Measurements from ENCODE around the gene RANBP10.
"Not testable (repeated sequence)": the region's sequence is repeated elsewhere in the genome, so short reads cannot be mapped to it uniquely, and the experiment has no call there.

RANBP10 gene

DNA sequence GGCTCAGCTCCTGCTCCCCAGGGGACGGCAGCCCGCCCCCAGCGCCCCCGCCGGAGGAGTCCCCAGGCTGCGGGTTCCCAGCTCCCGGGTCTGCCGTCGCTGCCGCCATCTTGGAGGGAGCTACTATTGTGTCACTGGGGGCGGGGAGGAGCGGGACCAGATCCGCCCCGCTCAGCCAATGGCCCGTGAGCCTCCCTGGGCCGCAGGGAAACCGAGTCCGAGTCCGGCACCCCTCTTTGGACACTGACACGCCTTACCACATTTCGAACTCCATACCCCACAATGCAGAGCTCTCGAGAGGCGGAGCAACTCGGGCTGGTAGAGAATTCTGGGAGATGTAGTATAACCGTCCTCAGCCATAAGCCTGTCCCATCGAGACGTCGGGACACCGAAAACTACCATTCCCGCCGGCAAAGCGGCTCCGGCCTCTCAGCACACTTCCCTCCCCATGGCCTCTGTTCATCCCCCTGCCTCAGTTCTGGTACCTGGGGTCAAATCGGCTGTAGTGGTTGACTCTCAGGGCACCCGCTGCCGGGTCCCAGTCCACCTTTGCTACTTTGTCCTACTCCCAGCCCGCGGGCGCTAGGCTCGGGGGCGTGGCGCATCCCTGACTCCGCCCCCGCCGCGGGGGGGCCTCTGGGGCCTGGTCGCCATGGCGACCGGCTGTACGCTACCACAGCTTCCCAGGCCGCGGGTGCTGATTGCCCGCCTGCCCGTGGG lies at the start of gene RANBP10, which contains the start of gene TSNAXIP1:
Gene RANBP10, minus strand, starts transcription at position 133 of the 720 bp plus-strand sequence. Its CDS starts 24 bp downstream, at position 109.
Gene TSNAXIP1, plus strand, starts transcription at position 462 of the 720 bp plus-strand sequence. CDS start 261 bp downstream, outside the sequence.
- peak; percentile 88 to 97 for DNase-seq

DNA sequence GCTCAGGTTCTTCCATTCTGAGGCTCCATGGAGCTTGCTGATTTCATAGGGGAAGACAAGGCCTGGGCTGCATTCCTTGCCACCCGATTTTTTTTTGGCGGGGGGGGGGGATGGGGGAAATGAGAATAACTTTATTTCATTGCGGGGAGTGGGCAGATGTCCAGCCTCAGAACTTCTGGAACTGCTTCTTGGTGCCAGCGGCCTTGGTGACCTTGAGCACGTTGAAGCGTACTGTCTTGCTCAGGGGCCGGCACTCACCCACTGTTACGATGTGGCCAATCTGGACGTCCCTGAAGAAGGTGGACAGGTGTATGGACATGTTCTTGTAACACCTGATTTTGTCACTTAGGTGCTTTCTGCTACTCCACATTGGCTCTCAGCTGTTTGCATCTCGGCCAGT lies 49.4 kb upstream of the RANBP10 start:
- DNase-seq: no peak

DNA sequence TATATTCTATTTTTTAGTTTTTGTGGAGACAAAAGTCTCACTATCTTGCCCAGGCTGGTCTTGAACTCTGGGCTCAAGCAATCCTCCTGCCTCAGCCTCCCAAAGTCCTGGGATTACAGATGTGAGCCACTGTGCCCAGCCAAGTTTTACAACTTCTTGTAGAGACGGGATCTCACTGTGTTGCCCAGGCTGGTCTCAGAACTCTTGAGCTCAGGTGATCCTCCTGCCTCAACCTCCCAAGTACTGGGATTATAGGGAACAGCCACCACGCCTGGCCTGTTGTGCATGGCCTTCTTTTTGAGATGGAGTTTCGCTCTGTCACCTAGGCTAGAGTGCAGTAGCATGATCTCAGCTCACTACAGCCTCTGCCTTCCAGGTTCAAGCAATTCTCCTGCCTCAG lies 47.3 kb upstream of the RANBP10 start:
- DNase-seq: no peak

DNA sequence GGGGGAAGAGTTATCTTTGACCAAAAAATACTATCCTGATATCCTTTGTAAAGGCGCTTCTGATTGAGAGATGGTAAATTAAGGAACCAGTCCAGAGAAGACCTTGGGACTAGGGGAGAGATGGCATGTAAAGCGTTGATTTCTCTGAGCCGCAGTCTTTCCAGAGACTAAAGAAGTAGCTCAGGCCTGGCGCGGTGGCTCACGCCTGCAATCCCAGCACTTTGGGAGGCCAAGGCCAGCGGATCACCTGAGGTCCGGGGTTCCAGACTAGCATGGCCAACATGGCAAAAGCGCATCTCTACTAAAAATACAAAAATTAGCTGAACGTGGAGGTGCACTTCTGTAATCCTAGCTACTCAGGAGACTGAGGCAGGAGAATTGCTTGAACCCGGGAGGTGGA lies 41.8 kb upstream of the RANBP10 start:
- DNase-seq: no peak

DNA sequence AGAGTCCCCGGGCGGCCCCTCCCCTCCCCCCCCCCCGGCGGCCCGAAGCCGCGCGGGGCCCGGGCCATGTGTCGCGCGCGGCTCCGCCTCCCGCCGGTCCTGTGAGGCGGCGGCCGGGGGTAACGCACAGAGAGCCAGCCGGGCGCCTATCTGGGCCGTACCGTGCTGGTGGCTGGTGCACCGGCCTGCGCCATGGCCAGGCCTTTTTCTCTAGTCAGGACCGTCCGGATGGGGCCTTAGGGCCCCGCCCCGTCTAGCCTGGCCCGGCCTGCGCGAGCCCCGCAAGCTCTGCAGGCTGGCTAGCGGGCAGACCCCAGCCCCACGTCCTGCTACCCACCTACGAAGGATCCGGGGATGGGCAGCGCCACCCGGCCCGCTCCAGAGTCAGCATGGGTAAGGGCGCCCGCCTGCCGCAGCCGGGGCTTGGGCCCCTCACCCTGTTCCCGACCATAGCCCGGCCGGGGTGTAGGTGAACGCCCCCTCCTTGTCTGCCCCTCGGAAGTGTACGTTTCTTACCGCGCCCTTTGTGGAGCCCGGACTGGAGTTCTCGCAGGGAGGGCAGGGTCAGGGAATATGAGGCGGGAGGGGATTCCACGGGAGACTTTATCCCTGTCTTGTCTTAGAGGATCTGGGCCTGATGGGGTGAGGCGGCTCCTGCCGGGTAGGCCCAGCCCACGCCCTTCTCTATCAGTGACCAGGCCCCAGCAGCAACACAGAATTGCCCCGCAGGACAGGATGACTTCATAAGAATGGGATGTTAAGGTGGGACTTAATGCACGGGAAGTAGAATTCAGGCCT lies 40.9 kb upstream of the RANBP10 start, which contains the start of gene CENPT:
Gene CENPT, minus strand, starts transcription at position 630 of the 798 bp plus-strand sequence. CDS start 13,834 bp downstream, outside the sequence.
- no peak for DNase-seq

DNA sequence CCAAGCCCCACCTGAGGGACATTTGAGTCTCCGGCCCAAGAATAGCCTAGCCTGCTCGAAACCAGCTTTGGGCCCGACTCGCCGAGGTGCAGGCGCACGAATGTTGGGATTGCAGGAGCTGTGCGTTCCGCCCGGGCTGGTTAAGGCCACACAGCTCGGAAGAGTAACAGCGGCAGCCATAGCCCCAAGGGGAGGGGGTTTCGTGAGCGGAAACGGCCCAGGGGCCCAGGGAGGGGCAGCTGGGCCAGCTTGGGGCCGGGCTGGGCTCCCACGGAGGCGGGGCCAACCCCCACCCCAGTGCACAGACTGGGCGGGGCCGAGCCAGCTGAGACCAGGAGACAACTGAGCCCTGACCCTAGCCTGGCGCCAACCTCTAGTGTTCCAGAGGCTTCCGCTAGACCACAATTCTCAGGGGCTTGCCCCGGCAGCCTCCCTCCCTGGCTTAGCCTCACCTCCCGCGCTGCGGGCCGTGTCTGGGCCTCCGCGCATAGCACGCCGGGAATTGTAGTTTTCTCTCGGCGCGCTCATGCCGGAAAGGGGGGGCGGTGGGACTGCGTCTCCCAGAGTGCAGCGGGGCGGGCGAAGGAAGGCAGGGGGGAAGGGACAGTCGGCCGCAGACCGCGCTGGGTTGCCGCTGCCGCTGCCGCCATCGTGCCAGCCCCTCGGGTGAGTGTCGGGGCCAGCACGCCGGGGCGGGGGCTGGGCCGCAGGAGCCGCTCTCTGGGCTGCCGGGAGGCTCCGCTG lies 40.1 kb upstream of the RANBP10 start, which contains the start of gene NUTF2:
Gene NUTF2, plus strand, starts transcription at position 614 of the 744 bp plus-strand sequence. CDS start 18,198 bp downstream, outside the sequence.
- DNase-seq: peak; percentile 84 to 94

DNA sequence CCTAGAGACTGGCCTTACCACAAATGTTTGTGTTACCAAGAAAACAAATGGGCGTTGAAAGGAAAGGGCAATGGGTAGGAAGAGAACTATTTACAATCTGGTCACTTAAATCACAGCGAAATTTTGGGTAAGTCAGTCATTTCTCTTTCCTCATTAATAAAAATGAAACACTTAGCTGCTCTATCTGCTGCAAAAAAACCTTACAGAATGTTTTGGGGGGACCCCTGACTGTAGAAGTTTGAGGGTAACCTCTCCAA lies 39.6 kb upstream of the RANBP10 start:
- DNase-seq: no peak

DNA sequence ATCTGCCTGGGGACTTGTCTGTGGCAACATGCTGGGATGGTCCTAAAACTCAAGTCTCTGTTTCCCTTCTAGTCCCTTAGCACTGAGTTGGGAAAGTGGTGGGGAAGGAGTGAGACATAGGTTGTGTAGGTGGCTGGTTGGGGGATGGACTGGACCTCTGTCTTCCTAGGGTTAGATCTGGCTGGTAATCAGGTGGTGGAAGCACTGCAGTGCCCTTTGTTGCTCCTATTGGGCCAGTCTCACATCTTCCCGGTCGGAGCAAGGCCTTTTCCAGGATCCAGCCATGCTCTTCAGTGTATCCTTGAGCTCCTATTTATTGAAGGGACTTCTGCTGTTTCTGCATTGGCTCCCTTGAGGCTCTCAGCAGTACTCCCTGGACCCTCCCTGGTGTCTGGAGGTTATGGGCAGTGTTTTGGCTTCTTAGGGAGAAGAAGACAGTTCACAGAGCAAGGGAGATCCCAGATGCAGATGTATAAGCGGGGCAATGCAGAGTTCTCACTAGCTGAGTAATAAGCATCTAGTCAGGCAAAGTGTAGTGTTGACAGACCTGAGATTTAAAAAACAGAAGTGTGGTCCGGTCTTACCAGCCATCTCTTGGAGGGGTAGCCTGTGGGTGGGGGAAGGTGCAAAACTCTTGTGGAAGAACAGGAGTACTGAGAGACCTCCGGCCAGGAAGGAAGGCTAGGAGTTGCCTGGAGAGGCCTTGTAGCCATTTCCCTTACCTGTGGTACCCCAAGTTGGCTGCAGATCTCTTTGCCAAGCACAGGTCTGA lies 39.1 kb upstream of the RANBP10 start:
- DNase-seq: peak in 1 of 2 experiments; percentile 1

DNA sequence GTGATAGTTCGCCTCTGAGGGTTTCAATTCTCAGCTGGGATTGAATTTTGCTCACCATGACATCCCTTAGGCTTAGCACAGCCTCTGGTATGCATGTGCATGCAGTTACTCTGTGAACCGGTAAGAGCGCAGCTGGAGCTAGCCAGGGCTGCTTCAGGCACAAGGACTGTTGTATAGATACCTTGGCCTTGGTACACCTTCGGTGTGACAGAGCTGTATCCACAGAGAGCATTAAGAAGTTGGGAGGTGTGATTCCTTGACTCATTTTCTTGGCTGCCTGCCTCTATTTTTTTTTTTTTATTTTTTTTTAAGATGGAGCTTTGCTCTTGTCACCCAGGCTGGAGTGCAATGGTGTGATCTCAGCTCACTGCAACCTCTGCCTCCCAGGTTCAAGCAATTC lies 38.1 kb upstream of the RANBP10 start:
- DNase-seq: no peak

DNA sequence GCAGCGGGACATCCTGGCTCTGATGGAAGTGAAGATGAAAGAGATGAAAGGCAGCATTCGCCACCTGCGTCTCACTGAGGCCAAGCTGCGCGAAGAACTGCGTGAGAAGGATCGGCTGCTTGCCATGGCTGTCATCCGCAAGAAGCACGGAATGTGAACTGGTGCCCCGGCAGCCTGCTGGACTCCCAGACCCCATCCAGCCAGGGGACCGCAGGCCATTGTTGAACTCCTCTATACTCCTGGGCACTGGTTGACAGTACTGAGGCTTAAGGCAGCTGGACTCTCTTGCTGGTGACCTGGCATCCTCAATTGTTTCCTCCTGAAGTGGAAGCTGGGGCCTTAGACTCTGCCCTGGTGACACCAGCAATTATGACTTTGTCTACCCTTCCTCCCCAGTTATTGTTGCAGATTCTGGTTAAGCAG lies 37.0 kb upstream of the RANBP10 start:
- no peak for DNase-seq

DNA sequence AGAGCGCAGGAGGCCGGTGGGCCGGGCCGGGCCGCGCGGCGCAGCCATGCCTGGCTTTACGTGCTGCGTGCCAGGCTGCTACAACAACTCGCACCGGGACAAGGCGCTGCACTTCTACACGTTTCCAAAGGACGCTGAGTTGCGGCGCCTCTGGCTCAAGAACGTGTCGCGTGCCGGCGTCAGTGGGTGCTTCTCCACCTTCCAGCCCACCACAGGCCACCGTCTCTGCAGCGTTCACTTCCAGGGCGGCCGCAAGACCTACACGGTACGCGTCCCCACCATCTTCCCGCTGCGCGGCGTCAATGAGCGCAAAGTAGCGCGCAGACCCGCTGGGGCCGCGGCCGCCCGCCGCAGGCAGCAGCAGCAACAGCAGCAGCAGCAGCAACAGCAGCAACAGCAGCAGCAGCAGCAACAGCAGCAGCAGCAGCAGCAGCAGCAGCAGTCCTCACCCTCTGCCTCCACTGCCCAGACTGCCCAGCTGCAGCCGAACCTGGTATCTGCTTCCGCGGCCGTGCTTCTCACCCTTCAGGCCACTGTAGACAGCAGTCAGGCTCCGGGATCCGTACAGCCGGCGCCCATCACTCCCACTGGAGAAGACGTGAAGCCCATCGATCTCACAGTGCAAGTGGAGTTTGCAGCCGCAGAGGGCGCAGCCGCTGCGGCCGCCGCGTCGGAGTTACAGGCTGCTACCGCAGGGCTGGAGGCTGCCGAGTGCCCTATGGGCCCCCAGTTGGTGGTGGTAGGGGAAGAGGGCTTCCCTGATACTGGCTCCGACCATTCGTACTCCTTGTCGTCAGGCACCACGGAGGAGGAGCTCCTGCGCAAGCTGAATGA lies 36.4 kb upstream of the RANBP10 start:
- DNase-seq: peak in 1 of 2 experiments; percentile 8

DNA sequence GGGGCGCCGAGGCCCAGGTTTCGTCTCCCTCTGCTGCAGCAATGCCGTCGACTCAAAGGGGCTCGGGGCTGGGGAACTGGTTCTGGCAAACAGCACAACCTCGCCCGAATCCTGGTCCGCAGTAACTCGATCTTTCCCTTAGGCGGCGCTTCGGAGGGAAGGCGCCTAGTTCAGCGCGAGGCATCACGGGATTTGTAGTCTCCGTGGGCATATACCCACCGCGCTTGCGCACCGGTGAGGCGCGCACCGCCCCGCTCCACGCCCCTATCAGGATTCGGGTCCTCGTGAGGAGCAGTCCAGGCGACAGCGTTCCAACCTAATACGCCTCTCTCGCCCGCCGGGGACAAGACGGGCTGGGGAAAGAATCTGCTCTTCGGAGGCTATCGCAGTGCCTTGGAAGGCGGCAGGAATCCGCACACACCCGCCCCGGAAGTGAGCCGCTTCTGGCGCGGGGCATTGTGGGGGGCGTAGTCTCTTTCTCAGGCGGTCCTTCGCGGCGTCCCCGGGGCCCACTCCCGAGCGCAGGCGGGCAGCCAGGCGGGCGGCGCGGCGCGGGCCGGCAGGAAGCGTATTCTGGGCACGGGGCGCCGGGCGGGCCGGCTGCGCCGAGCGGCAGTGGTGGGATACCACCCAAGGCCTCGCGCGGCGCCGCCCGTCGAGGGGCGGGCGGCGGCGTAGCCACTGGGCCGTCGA lies 35.6 kb upstream of the RANBP10 start, which contains the start of gene THAP11:
Gene THAP11, plus strand, starts transcription at position 505 of the 693 bp plus-strand sequence. CDS start 235 bp downstream, outside the sequence.
- peak; percentile 87 to 93 for DNase-seq

DNA sequence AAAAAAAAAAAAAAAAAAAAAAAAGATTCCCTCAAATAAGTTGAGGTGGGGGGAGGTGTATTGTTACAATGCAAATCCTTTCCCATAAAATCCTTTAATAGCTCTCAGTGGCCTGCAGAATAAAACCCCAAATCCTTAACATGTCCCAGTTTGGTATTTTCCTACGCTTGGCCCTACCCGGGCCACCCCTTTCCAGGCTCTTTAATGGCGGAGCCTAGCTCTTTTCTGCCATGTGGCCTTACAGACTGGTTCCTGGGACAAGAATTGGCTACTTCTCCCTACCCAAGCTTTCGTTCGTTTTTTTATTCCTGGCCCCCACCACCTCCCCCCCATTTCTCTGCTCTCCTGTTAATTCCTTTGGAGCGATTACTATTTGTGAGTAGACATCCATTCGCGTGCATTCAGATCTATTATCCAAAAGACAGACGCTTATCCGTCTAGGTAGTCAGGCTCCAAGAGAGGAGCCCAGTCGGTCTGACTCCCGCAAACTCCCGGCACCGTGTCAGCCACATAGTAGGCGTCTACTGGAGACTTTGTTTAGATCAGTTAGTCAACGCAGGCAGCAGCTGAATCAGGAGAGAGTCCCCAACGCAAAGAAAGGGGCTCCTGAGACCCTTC lies 34.9 kb upstream of the RANBP10 start:
- DNase-seq: no peak

DNA sequence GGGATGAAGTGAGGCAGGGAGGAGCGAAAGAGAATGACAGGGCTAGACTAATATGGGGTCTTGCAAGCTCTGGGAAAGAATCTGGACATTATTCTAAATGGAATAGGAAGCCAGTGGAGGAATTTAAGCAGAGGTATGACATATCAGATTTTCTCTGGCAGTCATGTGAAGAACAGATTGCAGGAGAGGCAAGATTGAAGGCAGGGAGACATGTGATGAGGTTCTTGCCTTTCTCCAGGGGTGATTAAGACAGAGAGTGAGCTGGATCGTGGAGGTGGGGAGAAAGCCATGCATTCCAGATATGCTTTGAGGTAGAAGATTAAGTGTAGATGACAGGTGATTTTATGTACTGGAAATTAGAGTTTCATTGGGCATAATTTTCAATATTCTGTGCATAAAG lies 31.5 kb upstream of the RANBP10 start:
- DNase-seq: no peak

DNA sequence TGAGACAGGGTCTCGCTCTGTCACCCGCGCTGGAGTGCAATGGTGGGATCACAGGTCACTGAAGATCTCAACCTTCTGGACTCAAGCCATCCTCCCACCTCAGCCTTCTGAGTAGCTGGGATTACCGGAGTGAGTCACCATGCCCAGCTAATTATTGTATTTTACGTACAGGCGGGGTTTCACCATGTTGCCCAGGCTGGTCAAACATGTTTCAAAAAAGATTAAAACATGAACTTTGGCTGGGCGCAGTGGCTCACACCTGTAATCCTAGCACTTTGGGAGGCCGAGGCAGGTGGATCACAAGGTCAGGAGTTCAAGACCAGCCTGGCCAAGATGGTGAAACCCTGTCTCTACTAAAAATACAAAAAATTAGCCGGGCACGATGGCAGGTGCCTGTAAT lies 30.8 kb upstream of the RANBP10 start:
- DNase-seq: not testable (repeated sequence)

DNA sequence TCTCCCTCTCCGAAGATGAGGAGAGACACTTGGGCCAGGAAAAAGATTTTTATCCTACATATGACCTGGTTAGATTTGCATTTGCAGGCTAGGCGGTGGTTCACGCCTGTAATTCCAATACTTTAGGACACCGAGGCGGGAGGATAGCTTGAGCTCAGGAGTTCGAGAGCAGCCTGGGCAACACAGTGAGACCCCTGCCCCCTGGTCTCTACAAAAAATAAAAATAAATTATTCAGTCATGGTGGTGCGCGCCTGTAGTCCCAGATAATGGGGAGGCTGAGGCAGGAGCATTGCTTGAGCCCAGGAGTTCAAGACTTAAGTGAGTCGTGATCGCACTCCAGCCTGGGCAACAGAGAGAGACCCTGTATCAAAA lies 27.9 kb upstream of the RANBP10 start:
- DNase-seq: no peak

DNA sequence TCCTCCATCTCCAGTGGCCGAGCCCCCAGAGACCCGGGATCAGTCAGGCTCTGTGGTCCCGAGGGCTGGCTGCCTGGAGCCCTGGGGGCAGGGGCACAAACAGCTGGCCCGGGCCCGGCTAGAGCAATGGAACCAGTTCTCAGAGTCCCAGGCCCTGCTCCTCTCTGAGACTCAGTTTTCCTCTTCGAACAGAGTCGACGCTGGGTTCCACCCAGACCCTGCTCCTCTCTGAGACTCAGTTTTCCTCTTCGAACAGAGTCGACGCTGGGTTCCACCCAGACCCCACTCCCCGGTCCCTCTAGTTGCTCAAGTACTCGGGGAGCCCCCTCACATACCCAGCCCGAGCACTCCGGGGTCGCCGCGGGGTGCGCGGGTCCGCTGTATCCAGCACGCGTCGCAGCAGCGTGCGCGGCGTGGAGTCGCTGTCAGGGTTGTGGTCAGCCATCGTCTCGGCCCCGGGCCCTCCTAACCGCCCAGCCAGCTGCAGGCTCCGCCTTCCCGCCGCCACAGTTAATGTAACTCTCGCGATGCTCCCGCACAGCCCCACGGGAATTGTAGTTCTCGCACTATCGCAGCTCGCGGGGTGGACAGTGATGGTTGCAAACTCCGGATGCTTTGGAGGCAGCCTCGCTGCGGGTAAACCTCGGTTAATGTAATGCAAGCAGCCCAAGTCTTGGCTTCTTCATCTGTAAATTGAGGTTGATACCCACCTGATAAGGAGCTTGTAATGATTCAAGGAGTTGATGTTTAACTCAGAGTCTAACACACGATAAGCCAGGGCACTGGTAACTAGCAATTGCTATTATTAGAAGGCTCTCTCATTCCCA lies 27.3 kb upstream of the RANBP10 start:
- peak; percentile 85 for DNase-seq

DNA sequence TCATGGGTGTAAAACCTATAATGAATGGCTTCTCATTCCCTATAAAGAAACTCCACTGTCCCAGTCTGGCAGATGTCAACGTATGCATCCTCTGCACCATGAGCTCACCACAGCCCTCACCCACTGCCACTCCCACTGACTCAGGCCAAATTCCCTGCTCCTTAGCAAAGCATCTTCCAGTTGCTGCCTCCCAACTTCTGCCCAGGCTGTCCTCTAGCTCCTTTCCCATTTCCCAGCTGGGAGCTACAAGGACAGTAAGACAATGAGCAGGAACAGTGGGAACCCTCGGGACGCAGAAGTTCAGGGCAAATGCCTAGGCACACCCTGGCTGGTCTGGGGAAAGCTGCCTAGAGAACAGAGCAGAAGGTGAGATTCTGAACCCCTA lies 26.7 kb upstream of the RANBP10 start:
- no peak for DNase-seq

DNA sequence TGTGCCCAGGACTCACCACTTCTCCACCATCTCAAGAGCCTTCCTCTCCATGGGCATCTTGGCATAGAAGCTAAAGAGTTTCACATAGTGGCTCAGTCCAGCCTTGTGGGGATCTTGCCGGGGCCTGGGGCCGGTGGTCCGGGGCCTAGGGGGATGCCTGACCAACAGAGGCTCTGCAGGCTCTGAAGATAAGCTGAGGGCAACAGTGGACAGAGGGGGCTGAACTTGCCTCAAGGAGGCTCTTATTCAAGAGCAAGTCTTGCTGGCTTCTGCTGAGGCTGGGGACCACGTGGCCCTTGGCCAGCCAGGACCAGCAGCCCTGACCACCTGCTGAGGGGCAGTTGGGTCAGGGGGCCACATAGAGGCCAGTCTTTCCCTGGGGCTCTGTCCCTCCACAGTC lies 22.3 kb upstream of the RANBP10 start:
- DNase-seq: no peak

Measured in NCI-H446 (cell line).